GM21737 (cell line): Measurements from ENCODE around the gene TOP2A.

Experiments
- ATAC-seq: cut with Tn5 transposase; IDR thresholded peaks from one replicate; pipeline ENCODE4 v1.9.1; 2021; ENCODE audit warnings: mild to moderate bottlenecking, moderate library complexity; ENCODE audit not compliant: unreplicated experiment

Gene TOP2A

GRCh38 chr17:40452921-40453378 lies 35.3 kb upstream of the TOP2A start:
- ATAC-seq = no peak

DNA sequence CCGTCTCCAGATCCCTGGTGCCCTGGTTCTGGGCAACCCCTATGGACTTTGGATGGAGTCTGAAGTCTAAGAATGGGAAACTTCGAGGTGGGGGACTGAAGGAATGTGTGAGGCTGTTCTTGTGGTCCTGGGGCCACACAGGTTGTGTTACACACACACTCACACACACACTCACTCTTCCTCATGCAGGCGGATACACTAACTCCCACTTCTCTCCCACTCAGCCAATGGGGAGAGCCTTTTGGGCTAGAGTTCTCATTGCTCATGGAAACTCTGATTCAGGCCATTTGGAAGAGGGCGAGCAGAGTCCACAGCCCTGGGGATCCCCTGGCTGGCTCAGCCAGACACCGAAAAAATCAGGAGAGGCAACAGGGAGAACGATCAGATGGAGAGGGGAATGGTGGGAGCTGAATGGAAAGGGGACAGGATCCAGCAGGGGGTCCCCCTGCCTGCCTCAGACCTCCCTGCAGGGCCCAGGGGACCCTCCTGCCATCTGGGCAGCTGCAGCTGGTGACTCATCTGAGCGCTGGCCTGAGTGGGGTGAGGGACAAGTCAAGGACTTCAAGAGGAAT lies 34.6 kb upstream of the TOP2A start:
- ATAC-seq = no peak

DNA sequence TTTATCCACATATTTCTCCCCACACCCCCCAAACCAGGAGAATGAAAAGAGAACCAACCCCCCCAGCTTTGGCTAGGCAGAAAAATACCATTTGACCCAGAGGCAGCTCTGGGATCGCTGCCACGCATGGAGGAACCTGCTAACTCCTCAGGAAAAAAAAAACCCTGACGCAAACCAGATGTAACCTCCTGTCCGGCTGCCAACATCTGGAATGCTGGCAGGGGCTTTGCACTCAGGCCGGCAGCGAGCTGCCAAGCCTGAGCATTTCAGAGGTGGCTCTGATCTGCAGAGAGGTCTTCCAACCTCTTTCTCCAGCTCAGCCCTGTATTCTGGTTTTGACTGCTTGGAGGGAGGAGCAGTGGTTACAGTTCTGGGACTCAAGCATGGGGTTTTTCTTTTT lies 33.7 kb upstream of the TOP2A start:
- ATAC-seq = no peak

DNA sequence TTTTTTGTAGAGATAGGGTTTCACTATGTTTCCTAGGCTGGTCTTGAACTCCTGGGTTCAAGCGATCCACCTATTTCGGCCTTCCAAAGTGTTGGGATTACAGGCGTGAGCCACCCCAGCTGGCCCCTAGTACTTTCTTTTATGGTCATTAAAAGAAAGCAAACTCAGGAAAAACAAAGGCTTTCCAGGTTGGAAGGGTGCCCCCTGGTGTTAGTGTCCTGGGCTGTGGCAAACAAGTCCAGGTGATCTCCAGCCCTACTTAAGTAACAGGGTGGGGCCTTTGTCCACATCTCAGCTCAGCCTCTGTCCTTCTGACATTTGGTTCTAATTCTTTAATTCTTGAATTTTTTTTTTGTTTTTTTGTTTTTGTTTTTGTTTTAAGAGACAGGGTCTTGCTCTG lies 32.5 kb upstream of the TOP2A start:
- ATAC-seq = no peak

DNA sequence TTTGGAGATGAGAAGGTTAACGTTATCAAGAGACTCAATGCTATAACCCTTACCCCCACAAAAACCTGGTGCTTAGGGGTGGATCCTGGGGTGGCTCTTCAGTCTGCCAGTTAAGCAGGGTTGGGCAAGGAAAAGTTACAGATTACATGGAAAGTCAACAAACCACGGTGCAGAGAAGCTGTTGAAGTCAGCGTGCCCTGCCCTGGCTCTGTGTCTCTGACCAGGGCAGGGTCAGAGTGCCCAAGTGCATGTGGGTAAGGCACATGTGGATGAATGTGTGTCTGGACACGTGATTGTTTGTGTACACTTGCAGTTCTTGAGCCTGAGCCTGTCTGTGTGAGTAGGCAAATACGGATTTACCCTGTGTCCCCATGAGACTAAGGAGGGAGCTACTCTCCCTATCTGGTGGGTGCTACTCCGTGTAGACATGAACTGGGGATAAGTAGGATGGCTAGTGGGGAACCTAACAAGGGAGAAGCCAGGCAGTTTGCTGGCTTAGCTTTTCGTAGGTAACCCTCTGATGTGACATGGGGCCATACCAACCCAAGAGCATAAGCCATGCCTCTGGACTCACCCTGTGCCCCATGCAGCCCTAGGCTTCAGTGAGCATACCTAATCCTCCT lies 31.1 kb upstream of the TOP2A start:
- ATAC-seq = no peak

GRCh38 chr17:40448213-40448638 lies 30.5 kb upstream of the TOP2A start:
- ATAC-seq = no peak

- ATAC-seq = no peak
These were observed 30.1 kb upstream of the TOP2A start for GRCh38 chr17:40447806-40448205.

GRCh38 chr17:40447148-40447644 lies 29.5 kb upstream of the TOP2A start:
- no peak for ATAC-seq

DNA sequence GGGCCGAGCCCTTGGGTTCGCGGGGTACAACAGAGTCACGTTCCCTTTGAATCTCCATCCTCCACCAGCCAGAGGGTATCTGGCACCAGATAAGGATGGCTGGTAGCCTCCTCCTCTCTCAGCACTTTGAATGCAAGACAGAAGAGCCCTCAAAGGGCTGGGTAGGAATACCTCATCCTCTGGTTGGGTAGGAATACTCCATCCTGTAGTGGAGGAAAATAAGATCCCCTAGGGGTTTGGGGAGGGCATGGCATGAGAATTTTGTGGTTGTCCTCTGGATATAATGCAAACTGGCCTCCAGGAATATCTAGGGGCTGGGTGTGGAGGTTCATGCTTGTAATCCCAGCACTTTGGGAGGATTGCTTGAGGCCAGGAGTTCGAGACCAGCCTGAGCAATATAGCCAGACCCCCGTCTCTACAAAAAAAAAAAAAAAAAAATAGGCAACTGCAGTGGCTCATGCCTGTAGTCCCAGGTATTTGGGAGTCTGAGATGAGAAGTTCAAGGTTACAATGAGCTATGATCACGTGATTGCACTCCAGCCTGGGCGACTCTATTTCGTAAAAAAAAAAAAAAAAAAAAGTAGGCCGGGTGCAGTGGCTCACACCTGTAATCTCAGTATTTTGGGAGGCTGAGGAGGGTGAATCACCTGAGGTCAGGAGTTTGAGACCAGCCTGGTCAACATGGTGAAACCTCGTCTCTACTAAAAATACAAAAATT lies 28.2 kb upstream of the TOP2A start:
- no peak for ATAC-seq

DNA sequence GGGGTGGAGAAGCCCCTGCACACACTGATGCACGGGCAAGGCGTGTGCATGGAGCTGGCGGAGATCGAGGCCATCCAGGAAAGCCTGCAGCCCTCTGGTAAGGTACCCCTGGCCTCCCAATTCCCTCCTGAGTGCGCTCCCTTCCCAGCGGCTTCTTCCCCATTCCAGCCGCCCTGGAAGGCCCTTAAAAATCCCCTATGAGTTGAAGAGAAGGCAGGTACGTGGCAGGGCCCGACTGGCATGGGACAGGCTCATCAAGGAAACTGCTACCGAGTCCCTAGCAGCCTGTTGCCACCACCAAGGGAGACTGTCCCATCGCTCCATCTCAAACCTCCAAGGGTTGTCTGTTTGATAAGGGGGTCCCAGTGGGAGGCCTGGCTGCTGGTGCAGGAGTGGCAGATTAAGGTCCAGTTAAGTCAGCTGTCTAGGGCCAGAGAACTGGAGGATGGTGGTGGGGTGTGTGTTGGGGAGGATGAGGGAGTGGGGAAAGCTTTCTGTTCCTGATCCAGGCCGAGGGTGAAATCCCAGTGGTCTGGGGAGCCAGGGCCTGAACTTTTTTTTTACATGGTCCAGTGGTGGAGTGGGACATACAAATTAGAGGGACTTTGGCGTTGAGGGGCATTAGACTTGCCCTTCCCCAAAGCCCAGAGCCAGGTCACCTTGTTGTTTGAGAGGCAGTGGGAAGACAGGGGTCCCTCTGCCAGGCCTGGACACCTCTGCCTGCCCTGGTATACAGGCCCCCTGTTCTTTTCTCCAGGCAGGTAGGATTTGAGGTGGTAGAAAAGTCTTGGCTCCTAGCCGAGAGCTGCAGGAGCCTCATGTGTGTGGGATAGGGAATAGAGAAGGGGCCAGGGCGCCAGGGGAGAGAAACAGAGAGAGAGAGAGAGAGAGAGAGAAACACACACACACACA lies 26.5 kb upstream of the TOP2A start:
- ATAC-seq = no peak

- no peak for ATAC-seq
These were observed 25.7 kb upstream of the TOP2A start, which contains the start of gene IGFBP4 for GRCh38 chr17:40443196-40443987. IGFBP4 (plus strand) TSS chr17:40443450; CDS start chr17:40443736, 286 bp downstream.

GRCh38 chr17:40442392-40443195 lies 24.9 kb upstream of the TOP2A start:
- ATAC-seq = no peak

GRCh38 chr17:40440166-40440565 lies 22.5 kb upstream of the TOP2A start:
- ATAC-seq = no peak

DNA sequence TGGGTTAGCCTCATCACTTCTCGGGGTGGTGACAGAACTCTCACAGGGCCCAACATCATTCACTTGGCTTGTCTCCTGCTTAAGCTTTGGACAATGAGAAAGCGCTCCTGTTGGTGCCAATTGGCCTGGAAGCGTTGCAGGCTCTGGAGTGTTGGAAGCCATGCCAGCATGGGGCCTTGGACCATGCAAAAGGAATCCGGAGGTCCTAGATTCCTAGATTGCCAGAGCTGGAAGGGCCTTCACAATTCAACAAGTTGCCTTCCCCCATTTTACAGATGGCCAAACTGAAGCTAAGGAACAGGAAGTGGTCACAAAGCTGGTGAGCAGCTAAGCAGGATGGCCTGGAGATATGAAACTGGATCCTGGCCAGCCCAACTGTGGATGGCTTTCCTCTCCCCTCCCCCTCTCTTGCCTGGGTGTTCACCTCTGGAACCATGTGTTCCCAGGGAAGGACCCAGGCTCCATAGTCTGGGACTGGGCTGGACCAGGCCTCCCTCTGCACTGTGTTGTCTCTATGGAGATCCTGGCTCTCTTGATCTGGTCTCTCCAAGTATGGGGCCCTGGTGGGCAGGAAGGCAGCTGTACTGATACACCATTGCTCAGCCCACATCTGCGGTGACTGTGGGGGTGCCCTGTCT lies 19.5 kb upstream of the TOP2A start:
- no peak for ATAC-seq

GRCh38 chr17:40436636-40437035 lies 18.9 kb upstream of the TOP2A start:
- ATAC-seq = no peak

DNA sequence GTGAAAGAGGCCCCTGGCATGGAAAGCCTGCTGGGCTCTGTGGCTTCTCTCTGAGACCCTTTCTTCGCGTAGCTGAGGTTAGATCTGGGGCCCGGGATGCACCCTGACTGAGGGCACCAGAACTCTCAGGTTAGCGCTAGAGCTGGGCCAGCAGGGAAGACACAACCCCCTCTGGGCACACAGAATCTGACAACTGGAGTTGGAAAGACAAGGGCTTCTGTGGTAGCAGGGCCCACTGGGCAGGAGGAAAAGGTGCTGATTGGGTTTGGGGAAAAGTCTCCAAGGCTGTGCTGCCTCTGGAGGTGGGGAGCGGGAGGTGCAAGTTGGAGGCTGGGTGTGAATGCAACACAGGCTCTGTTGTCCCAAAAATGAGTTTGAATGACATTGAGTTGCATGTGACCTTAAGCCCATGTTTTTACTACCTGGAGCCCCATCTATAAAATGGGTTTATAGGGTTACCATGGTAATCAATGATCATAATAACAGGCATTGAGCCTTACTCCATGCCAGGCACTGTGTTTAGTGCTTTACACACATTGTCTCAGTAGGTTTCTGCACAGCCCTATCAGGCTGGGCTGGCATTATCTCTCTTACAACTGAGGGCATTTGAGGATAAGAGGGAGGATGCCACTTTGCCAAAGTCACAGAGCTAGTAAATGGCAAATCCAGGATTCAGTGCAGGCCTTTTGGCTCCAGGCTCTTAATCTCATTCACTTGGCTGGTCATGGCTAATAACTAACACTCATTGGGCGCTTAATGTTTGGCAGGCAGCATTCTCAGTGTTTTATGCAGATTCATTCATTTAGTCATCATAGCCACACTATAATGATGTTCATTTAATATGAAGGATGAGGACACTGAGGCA lies 16.1 kb upstream of the TOP2A start:
- no peak for ATAC-seq

- ATAC-seq = no peak
These were observed 15.3 kb upstream of the TOP2A start for GRCh38 chr17:40432864-40433528.
